ENCODE measurements around the gene FGD3.
"Not testable (repeated sequence)": the region's sequence is repeated elsewhere in the genome, so short reads cannot be mapped to it uniquely, and the experiment has no call there.

FGD3 gene

GRCh38 chr9:92947268-92948037 is at the start of gene FGD3:
TSS of gene FGD3 (plus strand) at chr9:92947523. CDS start at chr9:92976257, 28,734 bp downstream.
- DNase-seq: peak; percentile 65

GRCh38 chr9:92905137-92905536 is 42.2 kb upstream of the FGD3 start:
- DNase-seq: not testable (repeated sequence)

- DNase-seq: peak; percentile 55
These were observed 35.5 kb upstream of the FGD3 start for GRCh38 chr9:92911511-92912475.

- DNase-seq: no peak
These were observed 30.0 kb upstream of the FGD3 start for GRCh38 chr9:92917176-92917800.

- DNase-seq: no peak
These were observed 26.9 kb upstream of the FGD3 start for GRCh38 chr9:92920437-92920836.

- DNase-seq: no peak
These were observed 15.7 kb upstream of the FGD3 start for GRCh38 chr9:92931606-92932005.

- no peak for DNase-seq
These were observed 13.0 kb upstream of the FGD3 start for GRCh38 chr9:92934321-92934720.

GRCh38 chr9:92938025-92938424 is 9.3 kb upstream of the FGD3 start:
- DNase-seq: no peak

- no peak for DNase-seq
These were observed 5.5 kb upstream of the FGD3 start for GRCh38 chr9:92941861-92942260.

GRCh38 chr9:92942688-92943616 is 4.4 kb upstream of the FGD3 start:
- DNase-seq: peak; percentile 73

GRCh38 chr9:92944921-92945320 is 2.4 kb upstream of the FGD3 start:
- no peak for DNase-seq

GRCh38 chr9:92945796-92946195 is 1.5 kb upstream of the FGD3 start:
- no peak for DNase-seq

- no peak for DNase-seq
These were observed 763 bp downstream of the FGD3 start for GRCh38 chr9:92948038-92948534.

GRCh38 chr9:92948632-92949031 is 1.3 kb downstream of the FGD3 start:
- no peak for DNase-seq

- DNase-seq: no peak
These were observed 2.1 kb downstream of the FGD3 start for GRCh38 chr9:92949266-92949982.

- no peak for DNase-seq
These were observed 3.1 kb downstream of the FGD3 start for GRCh38 chr9:92950359-92950955.

GRCh38 chr9:92952906-92953610 is 5.7 kb downstream of the FGD3 start:
- no peak for DNase-seq

- no peak for DNase-seq
These were observed 6.9 kb downstream of the FGD3 start for GRCh38 chr9:92954049-92954861.

GRCh38 chr9:92954886-92955285 is 7.6 kb downstream of the FGD3 start:
- no peak for DNase-seq

Data from right forelimb (tissue), 1 donor.